Colonic mucosa (tissue), 4 donors: ENCODE results near the gene NFIA. TPM values are rescaled to one million over a fixed set of nuclear protein-coding genes. Genes with fewer than 3 reads are reported as not detected.

Experiments used
- DNase-seq: peaks from one replicate; pipeline ENCODE4 v3.0.0-alpha.2; 2020
- H3K27ac ChIP-seq: fragments of 200-600 bp; one replicate; pipeline ENCODE4 v1.8.0; 2021
- H3K27me3 ChIP-seq: fragments of 200-600 bp; one replicate; pipeline ENCODE4 v1.8.0; 2021
- H3K36me3 ChIP-seq: fragments of 200-600 bp; one replicate; pipeline ENCODE4 v1.8.0; 2021
- H3K4me1 ChIP-seq: fragments of 200-600 bp; one replicate; pipeline ENCODE4 v1.8.0; 2021; ENCODE audit warnings: mild to moderate bottlenecking
- H3K4me3 ChIP-seq: fragments of 200-600 bp; one replicate; pipeline ENCODE4 v1.8.0; 2021
- H3K9ac ChIP-seq, 2 donors: one replicate each; pipeline ENCODE4 v1.7.0; 2013; ENCODE audit warnings: control low read depth in 2 of 2, low read depth in 2 of 2, low read length in 2 of 2
- H3K9me3 ChIP-seq: fragments of 200-600 bp; one replicate; pipeline ENCODE4 v1.8.0; 2021
- intact Hi-C: fragments of 100-400 bp; cut with DNase I; formaldehyde crosslinking; loops from one replicate; pipeline ENCODE4 v1.14.1; 2022
- total RNA-seq, 2 donors: library from RNA; stranded (reverse); fragmentation: NEBNext Ultra II Directional in 1 of 2; extraction: Animal tissue kit (Norgen Biotek cat#: 25700) in 1 of 2; gene quantifications; one replicate each; pipeline ENCODE4 v1.2.1, GENCODE V29; 2021
- TF ChIP-seq, protein P1 (sequence below): fragments of 200-600 bp; IDR thresholded peaks from one replicate; pipeline ENCODE4 v1.8.0; 2022; ENCODE audit warnings: antibody characterized with exemption, mild to moderate bottlenecking
- donor health status: healthy.
- donor health status: DM: no; HTN: no; CAD: no.
- donor health status: DM: no; HTN: no; CAD: no.

The NFIA gene
- total RNA-seq, 2 donors from 2014 or later: 36.0 to 44.2 TPM

GRCh38 chr1:61102041-61102440 lies 19.7 kb downstream of the NFIA start:
- H3K27me3 ChIP-seq: no peaks in the 10 kb centered on the region
- TF ChIP-seq, protein P1, sequence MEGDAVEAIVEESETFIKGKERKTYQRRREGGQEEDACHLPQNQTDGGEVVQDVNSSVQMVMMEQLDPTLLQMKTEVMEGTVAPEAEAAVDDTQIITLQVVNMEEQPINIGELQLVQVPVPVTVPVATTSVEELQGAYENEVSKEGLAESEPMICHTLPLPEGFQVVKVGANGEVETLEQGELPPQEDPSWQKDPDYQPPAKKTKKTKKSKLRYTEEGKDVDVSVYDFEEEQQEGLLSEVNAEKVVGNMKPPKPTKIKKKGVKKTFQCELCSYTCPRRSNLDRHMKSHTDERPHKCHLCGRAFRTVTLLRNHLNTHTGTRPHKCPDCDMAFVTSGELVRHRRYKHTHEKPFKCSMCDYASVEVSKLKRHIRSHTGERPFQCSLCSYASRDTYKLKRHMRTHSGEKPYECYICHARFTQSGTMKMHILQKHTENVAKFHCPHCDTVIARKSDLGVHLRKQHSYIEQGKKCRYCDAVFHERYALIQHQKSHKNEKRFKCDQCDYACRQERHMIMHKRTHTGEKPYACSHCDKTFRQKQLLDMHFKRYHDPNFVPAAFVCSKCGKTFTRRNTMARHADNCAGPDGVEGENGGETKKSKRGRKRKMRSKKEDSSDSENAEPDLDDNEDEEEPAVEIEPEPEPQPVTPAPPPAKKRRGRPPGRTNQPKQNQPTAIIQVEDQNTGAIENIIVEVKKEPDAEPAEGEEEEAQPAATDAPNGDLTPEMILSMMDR: no peak
- H3K36me3 ChIP-seq: no peaks in the 10 kb centered on the region
- peak overlapping the region in 1 of 2 donors; percentile 19 for H3K9ac ChIP-seq
- DNase-seq: no peak
- H3K27ac ChIP-seq: peak overlapping the region; percentile 3
- no peaks in the 10 kb centered on the region for H3K9me3 ChIP-seq
- no peaks in the 10 kb centered on the region for H3K4me1 ChIP-seq
- intact Hi-C loops: no loop called here
- no peak overlapping the region for H3K4me3 ChIP-seq

GRCh38 chr1:61102621-61103020 lies 20.3 kb downstream of the NFIA start:
- Histone ChIP-seq H3K4me3 (no peak overlapping the region), H3K36me3 (no peaks in the 10 kb centered on the region), H3K27ac (no peak overlapping the region), H3K9ac (no peak overlapping the region), H3K27me3 (no peaks in the 10 kb centered on the region), H3K4me1 (no peaks in the 10 kb centered on the region), H3K9me3 (no peaks in the 10 kb centered on the region)
- intact Hi-C loops: no loop called here
- TF ChIP-seq, protein P1: no peak
- DNase-seq: no peak

DNA sequence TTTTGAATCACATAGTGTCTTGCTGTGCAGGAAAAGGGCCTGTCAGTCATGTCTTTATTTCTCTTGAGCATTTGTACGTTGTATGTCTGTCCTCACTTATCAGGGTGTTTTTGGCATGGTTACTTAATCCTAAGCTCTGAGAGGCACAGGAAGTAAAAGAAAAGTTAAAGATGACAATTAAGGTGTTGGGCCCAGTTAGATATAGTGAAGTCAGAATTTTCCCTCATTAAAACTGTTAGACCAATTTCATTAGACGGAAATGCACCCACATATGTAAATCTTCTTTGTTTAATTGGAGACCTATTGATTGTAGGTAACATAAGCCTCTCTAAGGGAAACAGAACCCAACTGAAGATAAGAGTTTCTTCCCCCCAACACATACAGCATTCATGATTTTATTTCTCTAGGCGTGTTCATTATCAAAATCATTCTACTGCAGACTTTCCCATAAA lies 21.9 kb downstream of the NFIA start:
- Histone ChIP-seq H3K27me3 (no peaks in the 10 kb centered on the region), H3K9ac (no peak overlapping the region), H3K4me3 (no peak overlapping the region), H3K27ac (no peak overlapping the region), H3K9me3 (no peaks in the 10 kb centered on the region), H3K36me3 (no peaks in the 10 kb centered on the region), H3K4me1 (no peaks in the 10 kb centered on the region)
- intact Hi-C loops: no loop called here
- no peak for DNase-seq
- TF ChIP-seq, protein P1: no peak

DNA sequence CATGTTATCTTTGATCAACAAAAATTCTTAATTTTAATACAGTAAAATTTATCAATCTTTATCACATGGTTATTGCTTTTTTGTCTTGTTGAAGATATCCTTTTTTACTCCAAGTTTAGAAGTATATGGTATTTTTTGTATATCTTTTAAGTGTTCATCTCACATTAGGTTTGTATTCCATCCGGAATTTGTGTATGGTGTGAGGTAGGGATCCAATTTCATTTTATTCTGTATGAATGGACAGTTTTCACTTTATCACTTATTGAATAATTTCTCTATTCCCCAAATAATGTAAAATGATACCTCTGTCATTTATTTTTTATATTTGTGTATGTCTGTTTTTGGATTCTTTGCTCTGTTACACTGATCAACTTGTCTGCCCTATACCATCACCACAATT lies 25.3 kb downstream of the NFIA start:
- intact Hi-C loops: no loop called here
- H3K27me3 ChIP-seq: no peaks in the 10 kb centered on the region
- H3K9me3 ChIP-seq: no peaks in the 10 kb centered on the region
- H3K4me3 ChIP-seq: no peak overlapping the region
- no peak overlapping the region for H3K27ac ChIP-seq
- H3K4me1 ChIP-seq: no peaks in the 10 kb centered on the region
- no peak overlapping the region for H3K9ac ChIP-seq
- no peaks in the 10 kb centered on the region for H3K36me3 ChIP-seq
- DNase-seq: no peak
- TF ChIP-seq, protein P1: no peak

GRCh38 chr1:61109158-61109557 lies 26.8 kb downstream of the NFIA start:
- H3K36me3 ChIP-seq: no peaks in the 10 kb centered on the region
- H3K27ac ChIP-seq: no peak overlapping the region
- TF ChIP-seq, protein P1: no peak
- intact Hi-C loops: no loop called here
- no peaks in the 10 kb centered on the region for H3K4me1 ChIP-seq
- H3K27me3 ChIP-seq: no peaks in the 10 kb centered on the region
- DNase-seq: no peak
- H3K9me3 ChIP-seq: no peaks in the 10 kb centered on the region
- no peak overlapping the region for H3K4me3 ChIP-seq
- no peak overlapping the region for H3K9ac ChIP-seq

DNA sequence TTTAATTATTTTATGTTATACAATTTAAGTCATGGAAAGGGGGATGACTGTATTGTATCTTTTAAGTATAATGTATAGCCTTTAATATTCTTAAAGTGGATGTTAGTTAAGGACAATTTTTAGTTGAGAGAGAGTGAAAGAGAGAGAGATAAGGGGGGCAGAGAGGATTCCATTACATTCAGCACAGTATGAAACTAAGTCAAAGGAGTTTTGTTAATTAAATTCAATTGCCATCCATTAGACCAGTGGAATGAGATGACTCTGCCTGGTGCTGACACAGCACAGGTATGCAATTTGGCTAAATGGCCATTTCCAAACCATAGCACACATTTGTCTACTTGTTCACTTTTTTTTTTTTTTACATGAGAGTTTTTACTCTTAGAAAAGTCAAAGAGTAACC lies 27.5 kb downstream of the NFIA start:
- H3K27ac ChIP-seq: no peak overlapping the region
- H3K9ac ChIP-seq: no peak overlapping the region
- no peak for DNase-seq
- H3K36me3 ChIP-seq: no peaks in the 10 kb centered on the region
- no peaks in the 10 kb centered on the region for H3K4me1 ChIP-seq
- intact Hi-C loops: no loop called here
- H3K4me3 ChIP-seq: no peak overlapping the region
- TF ChIP-seq, protein P1: no peak
- no peaks in the 10 kb centered on the region for H3K27me3 ChIP-seq
- H3K9me3 ChIP-seq: no peaks in the 10 kb centered on the region
